Coronary artery (tissue), 2 donors: ENCODE measurements around the gene VWA2.

ENCODE experiments used
- DNase-seq: peaks from one replicate; pipeline ENCODE4 v3.0.0-alpha.2; 2017; ENCODE audit warnings: low spot score
- H3K27ac ChIP-seq, 2 donors: fragments of 200-600 bp; sonication (generic); one replicate each; pipeline ENCODE4 v1.5.1; 2016 to 2019
- H3K4me3 ChIP-seq: fragments of 200-600 bp; sonication (generic); 2 replicates; pipeline ENCODE4 v1.5.1; 2016; ENCODE audit warnings: mild to moderate bottlenecking, moderate library complexity
- CTCF ChIP-seq: fragments of 200-600 bp; sonication (generic); IDR thresholded peaks from one replicate; pipeline ENCODE4 v1.5.1; 2019; ENCODE audit warnings: antibody characterized with exemption

VWA2 gene

GRCh38 chr10:114208351-114208750 is 30.7 kb upstream of the VWA2 start:
- H3K27ac ChIP-seq: no peak overlapping the region
- H3K4me3 ChIP-seq: no peak overlapping the region
- no peak for DNase-seq
- TF ChIP-seq CTCF: no peak

DNA sequence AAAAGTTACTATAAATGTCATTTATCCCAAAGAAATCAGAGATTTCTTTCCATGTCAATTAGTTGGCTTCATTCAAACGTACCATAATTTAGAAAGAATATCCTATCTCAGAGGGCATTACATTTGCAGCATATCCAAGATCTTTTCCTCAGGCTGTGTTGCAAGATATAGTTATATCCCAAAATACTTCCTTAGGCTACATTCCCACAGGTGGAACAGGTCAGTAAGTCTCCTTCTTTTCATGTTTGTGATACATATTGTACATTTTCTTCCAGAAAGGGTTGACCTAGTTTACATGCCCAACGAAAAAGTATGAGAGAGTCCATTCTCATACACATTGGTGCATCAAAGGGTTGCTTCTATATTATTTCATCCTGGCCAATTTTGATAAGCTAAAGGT is 26.9 kb upstream of the VWA2 start:
- Histone ChIP-seq H3K4me3 (no peak overlapping the region), H3K27ac (no peak overlapping the region)
- no peak for TF ChIP-seq CTCF
- no peak for DNase-seq

DNA sequence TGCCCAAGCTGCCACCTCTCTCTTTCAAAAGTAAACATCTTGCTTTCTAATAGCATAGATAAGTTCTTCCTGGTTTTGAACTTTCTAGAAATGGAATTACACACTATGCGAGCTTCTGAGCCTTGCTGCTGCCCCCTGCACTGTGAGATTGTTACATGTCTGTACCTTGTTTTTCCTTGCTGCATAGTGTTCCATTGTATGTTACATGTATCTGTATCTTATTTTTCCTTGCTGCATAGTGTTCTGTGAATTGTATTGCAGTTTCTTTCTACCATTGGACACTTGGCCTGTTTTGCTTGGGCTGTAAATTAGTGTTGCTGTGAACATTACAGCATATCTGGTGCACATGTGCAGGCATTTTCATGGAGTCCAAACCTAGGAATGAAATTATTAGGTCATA is 24.0 kb upstream of the VWA2 start:
- Histone ChIP-seq H3K27ac (no peak overlapping the region), H3K4me3 (no peak overlapping the region)
- no peak for DNase-seq
- TF ChIP-seq CTCF: no peak

DNA sequence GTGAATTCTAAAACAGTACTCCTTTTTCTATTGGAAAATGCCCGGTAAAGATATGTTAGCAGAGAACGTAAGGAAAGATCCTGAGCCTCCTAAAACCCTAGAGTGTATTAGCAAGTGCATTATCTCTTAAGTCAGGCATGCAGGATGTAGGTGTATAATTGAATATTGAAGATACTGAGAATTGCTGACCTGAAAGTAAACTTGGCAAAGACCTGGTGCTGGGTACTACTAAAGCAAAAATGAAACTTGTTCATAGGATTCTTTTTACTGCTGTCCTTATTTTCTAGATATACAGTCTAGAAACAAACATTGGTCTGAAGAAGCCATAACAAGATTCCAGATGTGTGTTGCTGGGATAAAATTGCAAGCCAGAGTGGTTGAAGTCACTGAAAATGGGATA is 18.8 kb upstream of the VWA2 start:
- TF ChIP-seq CTCF: no peak
- Histone ChIP-seq H3K27ac (no peak overlapping the region), H3K4me3 (no peak overlapping the region)
- no peak for DNase-seq

- no peak for DNase-seq
- Histone ChIP-seq H3K27ac (no peak overlapping the region), H3K4me3 (no peak overlapping the region)
- no peak for TF ChIP-seq CTCF
Measured at GRCh38 chr10:114221235-114221634, 17.8 kb upstream of the VWA2 start.

DNA sequence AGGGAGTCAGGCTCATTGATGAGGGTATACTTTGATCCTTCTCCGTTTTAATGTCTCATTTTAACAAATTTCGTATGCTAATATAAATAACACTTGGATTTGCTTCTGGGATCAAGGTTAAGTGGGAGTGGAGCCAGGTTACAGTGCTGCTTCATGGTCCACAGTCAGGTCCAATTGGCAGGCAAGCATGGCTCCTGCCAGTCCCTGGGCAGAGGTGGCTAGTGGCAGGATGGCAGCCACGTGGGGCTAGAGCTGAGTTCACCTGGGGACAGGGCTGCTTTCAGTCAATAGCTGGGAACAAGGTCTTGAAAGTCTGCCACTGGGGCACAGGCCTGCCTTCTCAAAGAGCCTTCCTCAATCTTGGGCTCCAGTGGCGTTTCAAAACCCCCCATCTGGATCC is 16.0 kb upstream of the VWA2 start:
- H3K27ac ChIP-seq: no peak overlapping the region
- TF ChIP-seq CTCF: no peak
- no peak for DNase-seq
- H3K4me3 ChIP-seq: no peak overlapping the region

DNA sequence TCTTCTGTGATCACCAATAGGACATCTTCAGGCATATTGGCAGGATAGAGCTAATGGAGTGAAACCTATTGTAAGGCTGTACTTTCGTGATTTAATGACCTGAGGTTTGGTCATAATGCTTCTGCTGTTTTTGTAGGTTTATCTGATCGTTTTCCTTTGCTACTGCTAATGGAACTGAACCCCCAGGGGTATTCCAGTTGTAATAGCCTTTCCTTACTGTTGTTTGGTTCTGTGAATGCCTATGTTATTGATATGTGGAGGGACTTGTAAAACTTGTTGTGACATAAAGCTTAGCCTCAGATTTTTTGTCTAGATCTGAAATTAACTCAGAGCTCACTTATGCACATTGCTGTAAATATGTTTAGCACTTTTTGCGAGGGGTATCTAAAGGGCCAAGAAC is 10.9 kb upstream of the VWA2 start:
- DNase-seq: no peak
- Histone ChIP-seq H3K4me3 (no peak overlapping the region), H3K27ac (no peak overlapping the region)
- TF ChIP-seq CTCF: no peak
